ENCODE measurements around the gene KIAA0513.

DNA sequence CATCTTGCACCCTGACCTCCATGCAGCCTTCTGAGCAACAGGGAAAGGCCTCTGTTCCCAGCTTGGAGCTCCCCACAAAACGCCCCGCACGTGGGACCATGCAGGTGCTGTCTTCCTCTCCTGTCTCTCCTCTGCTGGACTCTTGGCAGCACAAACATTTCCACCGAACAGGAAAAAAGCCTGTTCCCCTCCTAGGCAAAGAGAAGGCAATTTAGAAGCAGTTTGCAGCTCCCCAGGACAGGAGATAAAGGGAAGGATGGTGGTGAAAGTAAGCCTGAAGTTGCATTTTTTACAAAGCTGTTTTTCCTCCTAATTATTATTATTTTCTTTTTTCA lies 92.4 kb downstream of the KIAA0513 start:
- TF ChIP-seq, protein P1, sequence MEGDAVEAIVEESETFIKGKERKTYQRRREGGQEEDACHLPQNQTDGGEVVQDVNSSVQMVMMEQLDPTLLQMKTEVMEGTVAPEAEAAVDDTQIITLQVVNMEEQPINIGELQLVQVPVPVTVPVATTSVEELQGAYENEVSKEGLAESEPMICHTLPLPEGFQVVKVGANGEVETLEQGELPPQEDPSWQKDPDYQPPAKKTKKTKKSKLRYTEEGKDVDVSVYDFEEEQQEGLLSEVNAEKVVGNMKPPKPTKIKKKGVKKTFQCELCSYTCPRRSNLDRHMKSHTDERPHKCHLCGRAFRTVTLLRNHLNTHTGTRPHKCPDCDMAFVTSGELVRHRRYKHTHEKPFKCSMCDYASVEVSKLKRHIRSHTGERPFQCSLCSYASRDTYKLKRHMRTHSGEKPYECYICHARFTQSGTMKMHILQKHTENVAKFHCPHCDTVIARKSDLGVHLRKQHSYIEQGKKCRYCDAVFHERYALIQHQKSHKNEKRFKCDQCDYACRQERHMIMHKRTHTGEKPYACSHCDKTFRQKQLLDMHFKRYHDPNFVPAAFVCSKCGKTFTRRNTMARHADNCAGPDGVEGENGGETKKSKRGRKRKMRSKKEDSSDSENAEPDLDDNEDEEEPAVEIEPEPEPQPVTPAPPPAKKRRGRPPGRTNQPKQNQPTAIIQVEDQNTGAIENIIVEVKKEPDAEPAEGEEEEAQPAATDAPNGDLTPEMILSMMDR (IDR thresholded peaks at IDR 0.05; ENCODE audit: borderline replicate concordance, extremely low read depth, low read length, poor library complexity, severe bottlenecking): no peak
- no peak for TF ChIP-seq EZH2 (IDR thresholded peaks at IDR 0.05; ENCODE audit: borderline replicate concordance, low read depth, low read length, severe bottlenecking)

Data from DND-41 (cell line).